HepG2 (cell line): ENCODE data around the gene SAC3D1. TPM values are rescaled to one million over a fixed set of nuclear protein-coding genes. Genes with fewer than 3 reads are reported as not detected.

Experiments
- AGO1 ChIP-seq: fragments of 200-400 bp; formaldehyde crosslinking; IDR thresholded peaks from 2 replicates; pipeline ENCODE4 v1.6.1; 2017; ENCODE audit warnings: mild to moderate bottlenecking, low read depth, low read length, moderate library complexity; ENCODE audit not compliant: poor library complexity, severe bottlenecking
- AGO2 ChIP-seq: fragments of 200-400 bp; formaldehyde crosslinking; optimal IDR thresholded peaks from 2 replicates; pipeline ENCODE3; 2017; ENCODE audit warnings: mild to moderate bottlenecking, low read depth, low read length, moderate library complexity
- CEBPB ChIP-seq: IDR thresholded peaks from 2 replicates; pipeline ENCODE4 v1.6.1; 2011; ENCODE audit warnings: low read depth, low read length, improper control_type of control experiment, borderline replicate concordance
- FOXM1 ChIP-seq: sonication (generic); formaldehyde crosslinking; IDR thresholded peaks from 2 replicates; pipeline ENCODE4 v1.5.0; 2020; ENCODE audit warnings: missing genetic modification reagents
- HOXA3 ChIP-seq: sonication (generic); formaldehyde crosslinking; IDR thresholded peaks from 2 replicates; pipeline ENCODE4 v1.5.0; 2020; ENCODE audit warnings: missing genetic modification reagents
- KLF12 ChIP-seq: sonication (generic); formaldehyde crosslinking; IDR thresholded peaks from 2 replicates; pipeline ENCODE4 v1.4.0; 2020; ENCODE audit warnings: missing genetic modification reagents, borderline replicate concordance
- KMT2A ChIP-seq: sonication (generic); formaldehyde crosslinking; IDR thresholded peaks from 2 replicates; pipeline ENCODE4 v1.4.0; 2020; ENCODE audit warnings: missing genetic modification reagents
- MAFF ChIP-seq: IDR thresholded peaks from 2 replicates; pipeline ENCODE4 v1.6.1; 2011; ENCODE audit warnings: low read depth, low read length, improper control_type of control experiment
- POLR2AphosphoS2 ChIP-seq: IDR thresholded peaks from 2 replicates; pipeline ENCODE4 v1.6.1; 2011; ENCODE audit warnings: low read depth, low read length, improper control_type of control experiment
- RERE ChIP-seq: IDR thresholded peaks from 2 replicates; pipeline ENCODE4 v1.6.1; 2016; ENCODE audit warnings: low read depth, missing genetic modification reagents, missing compliant biosample characterization
- TEAD2 ChIP-seq: sonication (generic); formaldehyde crosslinking; IDR thresholded peaks from 2 replicates; pipeline ENCODE4 v1.9.0; 2021; ENCODE audit warnings: missing genetic modification reagents
- ZBTB14 ChIP-seq: sonication (generic); formaldehyde crosslinking; IDR thresholded peaks from 2 replicates; pipeline ENCODE4 v1.4.0; 2020; ENCODE audit warnings: missing genetic modification reagents
- ZBTB2 ChIP-seq: sonication (generic); formaldehyde crosslinking; IDR thresholded peaks from 2 replicates; pipeline ENCODE4 v1.8.0; 2022; ENCODE audit warnings: low read depth, missing genetic modification reagents
- ZC3H13 ChIP-seq: sonication (generic); formaldehyde crosslinking; IDR thresholded peaks from 2 replicates; pipeline ENCODE4 v1.8.1; 2023; ENCODE audit warnings: mild to moderate bottlenecking, missing genetic modification reagents, moderate library complexity
- ZKSCAN1 ChIP-seq: fragments of 150-350 bp; IDR thresholded peaks from 2 replicates; pipeline ENCODE4 v1.6.1; 2014; ENCODE audit warnings: low read length
- ZNF3 ChIP-seq: IDR thresholded peaks from 2 replicates; pipeline ENCODE4 v1.7.0; 2017; ENCODE audit warnings: inconsistent platforms
- ZNF33A ChIP-seq: sonication (generic); formaldehyde crosslinking; IDR thresholded peaks from 2 replicates; pipeline ENCODE4 v1.5.1; 2020; ENCODE audit warnings: missing genetic modification reagents, mild to moderate bottlenecking, moderate library complexity, borderline replicate concordance
- ZNF367 ChIP-seq: sonication (generic); formaldehyde crosslinking; IDR thresholded peaks from 2 replicates; pipeline ENCODE4 v1.4.0; 2020; ENCODE audit warnings: missing genetic modification reagents, borderline replicate concordance
- ZNF382 ChIP-seq: sonication (generic); formaldehyde crosslinking; IDR thresholded peaks from 2 replicates; pipeline ENCODE4 v1.5.0; 2020; ENCODE audit warnings: missing genetic modification reagents, mild to moderate bottlenecking, borderline replicate concordance
- polyA plus RNA-seq, 8 experiments: library from polyadenylated mRNA; depleted of rRNA in 3 of 8; stranded (reverse) in 7 of 8; unstranded in 1 of 8; fragments of >200 nt; fragmentation: Illumina TruSeq in 4 of 8; extraction: Trizol in 4 of 8; gene quantifications; 2 replicates each; pipeline versions ENCODE4 v1.2.1 to v1.2.3, GENCODE V29; 2011 to 2016; ENCODE audit warnings: low read depth in 4 of 8, missing spikeins in 1 of 8, mixed read lengths in 1 of 8; ENCODE audit not compliant: insufficient read depth in 1 of 8
- total RNA-seq, 5 experiments: library from RNA; depleted of rRNA; stranded (reverse); fragments of >200 nt; fragmentation: Illumina TruSeq; extraction: Trizol; gene quantifications; 2 replicates each; pipeline ENCODE4 v1.2.3, GENCODE V29; 2016; ENCODE audit warnings: low read depth in 1 of 5
- TF ChIP-seq, protein P1 (sequence below): sonication (generic); formaldehyde crosslinking; IDR thresholded peaks from 2 replicates; pipeline ENCODE4 v1.8.0; 2022; ENCODE audit warnings: mild to moderate bottlenecking, missing genetic modification reagents; ENCODE audit not compliant: insufficient replicate concordance

Gene SAC3D1
- total and polyA plus RNA-seq, 2 of the 13 experiments (the other 11 are each of a cell fraction or from before 2014, with no cell fraction given): 7.4 to 36.3 TPM

DNA sequence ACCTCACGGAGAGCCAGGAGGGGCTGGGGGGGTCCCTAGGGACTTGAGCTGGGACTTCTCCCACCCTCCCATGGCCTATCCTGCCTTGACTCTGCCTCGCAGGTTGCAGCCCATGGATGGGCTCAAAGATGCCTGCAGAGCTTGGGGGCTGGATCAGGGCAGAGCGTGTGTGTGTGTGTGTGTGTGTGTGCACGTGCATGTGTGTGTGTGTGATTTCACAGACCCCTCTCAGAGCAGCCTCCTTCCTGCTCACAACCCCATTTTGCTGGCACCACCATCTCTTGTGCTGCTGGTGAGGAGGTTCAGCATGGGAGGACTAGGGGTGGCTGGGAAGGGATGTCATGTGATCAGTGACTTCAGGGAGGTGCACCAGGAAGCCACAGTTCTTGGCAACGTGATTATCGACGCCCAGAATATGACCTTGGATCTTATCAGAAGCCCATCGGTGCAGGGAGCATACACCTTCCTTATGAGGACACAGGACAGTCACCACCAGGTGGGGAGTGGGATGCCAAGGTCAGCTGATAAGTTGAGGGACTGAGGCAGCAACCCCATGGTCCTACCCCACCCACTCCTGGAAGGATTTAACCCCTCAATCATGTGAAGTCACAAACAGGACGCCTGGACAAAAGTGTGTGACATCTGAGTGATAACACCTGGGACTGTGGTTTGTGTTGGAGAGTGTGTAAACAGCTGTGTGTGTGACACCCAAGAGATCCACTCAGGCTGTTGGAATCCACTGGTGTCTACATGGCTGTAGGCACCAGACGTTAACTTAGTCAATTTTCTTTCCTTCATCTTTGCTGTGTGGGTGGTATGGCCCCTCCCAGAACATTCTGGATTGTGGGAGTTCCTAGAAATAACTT lies 19.2 kb downstream of the SAC3D1 start (continued):
- TF ChIP-seq ZBTB2 (CRISPR knock-in tag): no peak
- no peak for TF ChIP-seq FOXM1 (CRISPR knock-in tag)
- no peak for TF ChIP-seq POLR2AphosphoS2
- TF ChIP-seq HOXA3: peak; percentile 41; the same call in 1 of the 2 replicates
- no peak for TF ChIP-seq RERE
- TF ChIP-seq AGO2: no peak
- TF ChIP-seq AGO1: no peak
- TF ChIP-seq ZNF367 (CRISPR knock-in tag): no peak
- TF ChIP-seq, protein P1, sequence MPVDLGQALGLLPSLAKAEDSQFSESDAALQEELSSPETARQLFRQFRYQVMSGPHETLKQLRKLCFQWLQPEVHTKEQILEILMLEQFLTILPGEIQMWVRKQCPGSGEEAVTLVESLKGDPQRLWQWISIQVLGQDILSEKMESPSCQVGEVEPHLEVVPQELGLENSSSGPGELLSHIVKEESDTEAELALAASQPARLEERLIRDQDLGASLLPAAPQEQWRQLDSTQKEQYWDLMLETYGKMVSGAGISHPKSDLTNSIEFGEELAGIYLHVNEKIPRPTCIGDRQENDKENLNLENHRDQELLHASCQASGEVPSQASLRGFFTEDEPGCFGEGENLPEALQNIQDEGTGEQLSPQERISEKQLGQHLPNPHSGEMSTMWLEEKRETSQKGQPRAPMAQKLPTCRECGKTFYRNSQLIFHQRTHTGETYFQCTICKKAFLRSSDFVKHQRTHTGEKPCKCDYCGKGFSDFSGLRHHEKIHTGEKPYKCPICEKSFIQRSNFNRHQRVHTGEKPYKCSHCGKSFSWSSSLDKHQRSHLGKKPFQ (CRISPR knock-in tag): no peak
- no peak for TF ChIP-seq ZKSCAN1
- no peak for TF ChIP-seq ZC3H13 (CRISPR knock-in tag)
- TF ChIP-seq ZNF33A: no peak
- TF ChIP-seq ZNF382 (CRISPR knock-in tag): no peak
- TF ChIP-seq KMT2A: no peak
- TF ChIP-seq MAFF: no peak
- TF ChIP-seq ZBTB14 (CRISPR knock-in tag): no peak
- TF ChIP-seq KLF12: 0 out of 2 replicates have a peak, but pooled peaks have one; percentile 40
- no peak for TF ChIP-seq TEAD2
- no peak for TF ChIP-seq ZNF3 (CRISPR knock-in tag)
- no peak for TF ChIP-seq CEBPB
